ENCODE results near the gene CDY2B.
"Not testable (repeated sequence)": the region's sequence is repeated elsewhere in the genome, so short reads cannot be mapped to it uniquely, and the experiment has no call there.

Gene CDY2B

GRCh38 chrY:17880120-17880519 lies at the start of gene CDY2B:
TSS of gene CDY2B (minus strand) at chrY:17880220. CDS start at chrY:17879892, 328 bp downstream.
- not testable (repeated sequence) for DNase-seq

GRCh38 chrY:17908009-17908408 lies 28.0 kb upstream of the CDY2B start:
- DNase-seq: not testable (repeated sequence)

GRCh38 chrY:17907351-17907750 lies 27.3 kb upstream of the CDY2B start:
- DNase-seq: not testable (repeated sequence)

- DNase-seq: not testable (repeated sequence)
Observed at GRCh38 chrY:17881697-17882096, 1.7 kb upstream of the CDY2B start.

GRCh38 chrY:17876767-17877166 lies 3.3 kb downstream of the CDY2B start:
- not testable (repeated sequence) for DNase-seq

- DNase-seq: not testable (repeated sequence)
Observed at GRCh38 chrY:17875401-17875800, 4.6 kb downstream of the CDY2B start.

GRCh38 chrY:17871194-17871903 lies 8.7 kb downstream of the CDY2B start:
- not testable (repeated sequence) for DNase-seq

- not testable (repeated sequence) for DNase-seq
Observed at GRCh38 chrY:17870737-17871136, 9.3 kb downstream of the CDY2B start.

- not testable (repeated sequence) for DNase-seq
Observed at GRCh38 chrY:17867850-17868249, 12.2 kb downstream of the CDY2B start.

- not testable (repeated sequence) for DNase-seq
Observed at GRCh38 chrY:17860634-17861033, 19.4 kb downstream of the CDY2B start.

GRCh38 chrY:17856963-17857848 lies 22.8 kb downstream of the CDY2B start:
- DNase-seq: not testable (repeated sequence)

GRCh38 chrY:17856508-17856907 lies 23.5 kb downstream of the CDY2B start:
- not testable (repeated sequence) for DNase-seq

- not testable (repeated sequence) for DNase-seq
Observed at GRCh38 chrY:17849131-17849530, 30.9 kb downstream of the CDY2B start.

GRCh38 chrY:17832149-17832548 lies 47.9 kb downstream of the CDY2B start:
- DNase-seq: not testable (repeated sequence)

Measured in NCI-H2227 treated with DMSO at 0.1 percent for 48 hours (cell line).